ENCODE measurements around the gene FNDC3B. TPM values are rescaled to one million over a fixed set of nuclear protein-coding genes. Genes with fewer than 3 reads are reported as not detected.

The FNDC3B gene
- total RNA-seq, 1 experiment from 2014 or later, result 74.4 TPM

DNA sequence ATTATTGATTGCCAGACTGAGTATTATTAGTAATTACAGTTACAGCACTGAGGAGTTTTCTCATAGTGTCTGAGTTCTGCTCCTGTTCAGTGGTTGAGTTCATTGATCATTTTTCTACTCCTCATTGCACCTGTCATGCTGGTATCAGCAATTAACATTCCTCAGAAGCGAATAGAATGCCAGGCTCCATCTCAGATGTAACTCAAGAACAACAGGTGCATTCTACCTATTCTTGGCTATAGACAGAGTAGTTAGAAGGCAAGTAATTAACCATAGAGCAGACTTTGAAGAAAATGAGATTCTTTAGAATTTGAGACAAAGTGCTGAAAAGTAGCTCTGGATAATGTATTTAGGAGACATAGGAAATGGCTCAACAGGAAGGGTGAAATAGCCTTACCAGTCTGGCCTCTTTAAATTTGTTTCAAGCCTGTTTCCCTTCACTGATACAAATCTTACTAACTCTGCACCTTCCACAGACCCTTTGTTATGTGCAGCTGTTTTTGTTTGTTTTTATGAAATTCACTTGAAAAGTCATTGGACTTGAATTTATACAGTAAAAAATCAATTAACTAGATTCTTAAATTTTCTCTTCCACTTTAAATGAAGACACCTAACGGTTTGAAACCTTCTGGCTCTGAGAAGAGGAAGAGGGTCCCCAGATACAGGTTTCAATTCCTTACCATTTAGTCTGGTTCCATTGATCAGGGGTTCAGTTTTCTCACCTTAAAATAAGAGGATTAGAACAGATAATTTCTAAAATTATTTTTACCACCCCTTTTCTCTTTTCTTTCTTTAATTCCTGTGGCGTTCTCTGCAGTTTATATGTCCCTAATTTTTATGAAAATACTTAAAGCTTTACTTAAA is 109.6 kb downstream of the FNDC3B start:
- no peak for DNase-seq (ENCODE audit: low spot score)

DNA sequence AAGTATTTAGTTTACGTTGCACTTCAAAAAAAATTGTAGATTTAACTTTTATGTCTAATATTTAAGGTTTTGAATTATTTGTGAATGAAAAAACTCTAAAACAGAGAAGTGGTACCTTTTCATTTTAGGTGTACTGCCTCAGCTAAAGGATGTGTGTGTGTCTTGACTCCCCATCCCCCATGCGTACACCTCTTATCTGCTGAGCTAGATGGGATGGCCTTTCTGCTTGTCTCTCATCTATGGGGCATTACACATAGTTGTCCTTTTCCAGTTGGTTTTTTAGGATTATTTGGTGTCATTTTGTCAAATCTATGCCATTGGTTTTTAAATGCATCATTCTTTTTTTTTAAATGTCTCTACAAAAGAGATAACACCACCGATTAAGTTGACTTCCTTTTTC is 110.9 kb downstream of the FNDC3B start:
- no peak for DNase-seq (ENCODE audit: low spot score)

DNA sequence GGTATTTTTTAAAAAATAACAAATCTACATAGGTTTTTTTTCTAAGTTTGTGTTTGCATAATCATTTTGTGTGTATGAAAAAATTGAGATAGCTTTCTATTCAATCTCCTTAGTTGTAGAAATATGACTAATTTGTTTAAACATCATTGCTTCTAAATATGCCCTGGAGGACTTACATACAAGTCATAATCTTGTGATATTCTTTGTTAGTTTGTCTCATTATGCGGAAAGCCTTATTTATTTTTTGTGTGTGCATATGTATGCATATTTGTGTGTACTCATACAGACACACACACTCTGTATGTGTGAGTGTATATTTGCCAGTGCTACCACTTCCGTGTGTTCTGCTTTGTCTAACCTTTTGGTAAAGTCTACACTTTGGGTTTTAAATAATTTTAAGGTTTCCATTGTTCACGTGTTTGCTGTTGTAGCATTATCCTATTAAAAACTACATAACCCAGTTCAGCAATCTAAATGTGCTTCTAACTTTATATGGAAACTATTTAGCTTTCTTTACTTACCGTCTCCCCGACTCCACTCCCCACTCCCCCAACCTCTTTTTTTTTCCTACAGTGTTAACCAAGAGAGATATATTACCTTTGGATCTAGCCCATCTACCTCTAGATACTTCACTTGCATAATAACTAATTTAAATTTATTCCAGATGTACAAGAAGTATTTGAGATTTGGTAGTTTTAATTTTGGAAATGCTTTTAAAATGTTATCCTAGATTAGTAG is 111.7 kb downstream of the FNDC3B start:
- DNase-seq (ENCODE audit: low spot score), result no peak

DNA sequence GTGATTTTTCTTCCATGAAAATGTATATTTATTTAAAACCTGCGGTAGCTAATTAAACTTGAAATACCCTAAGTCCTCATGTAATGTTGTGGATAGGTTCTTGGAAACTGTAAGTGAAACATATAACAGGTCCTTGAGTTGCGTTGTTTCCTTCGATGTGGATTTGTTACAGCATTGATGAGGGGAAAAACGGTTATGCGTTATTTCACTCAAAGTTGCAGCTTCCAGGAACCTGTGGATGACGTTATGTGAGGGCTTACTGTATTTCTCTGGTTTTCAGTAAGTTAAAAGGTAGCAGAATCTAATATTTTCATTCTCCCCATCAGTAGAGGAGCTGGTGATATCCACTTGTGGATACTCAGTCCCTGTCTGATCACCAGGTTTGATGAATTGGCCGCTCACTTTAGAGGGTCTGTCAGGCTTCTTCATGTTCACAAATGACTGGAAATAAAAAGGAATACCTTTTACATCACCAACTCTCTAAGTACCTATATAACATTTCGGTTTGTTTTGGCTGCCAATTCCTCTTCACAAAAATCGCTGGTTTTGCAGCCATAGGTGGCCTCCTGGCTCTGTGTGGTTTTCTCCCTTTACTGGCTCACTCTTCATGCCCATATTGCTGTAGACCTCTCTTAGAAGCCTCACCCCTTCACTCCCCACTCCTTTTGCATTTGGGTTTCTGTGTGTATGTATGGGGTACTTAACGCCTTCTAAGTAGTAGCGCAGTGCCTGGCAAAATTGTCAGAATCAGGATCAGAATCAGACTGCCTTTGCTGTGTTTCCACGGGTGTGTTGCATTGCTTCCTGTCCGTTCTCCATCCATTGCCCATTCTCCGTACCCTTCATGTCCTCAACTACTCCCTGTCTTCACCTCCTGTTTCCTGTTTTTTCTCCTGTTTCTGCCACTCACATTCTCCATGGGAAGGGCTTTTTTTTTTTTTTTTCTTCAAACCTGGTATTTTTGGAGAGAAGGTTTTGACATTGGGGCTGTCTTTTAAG is 112.6 kb downstream of the FNDC3B start:
- no peak for DNase-seq (ENCODE audit: low spot score)

GRCh38 chr3:172152874-172153273 is 113.5 kb downstream of the FNDC3B start:
- peak; percentile 51 for DNase-seq (ENCODE audit: low spot score)

DNA sequence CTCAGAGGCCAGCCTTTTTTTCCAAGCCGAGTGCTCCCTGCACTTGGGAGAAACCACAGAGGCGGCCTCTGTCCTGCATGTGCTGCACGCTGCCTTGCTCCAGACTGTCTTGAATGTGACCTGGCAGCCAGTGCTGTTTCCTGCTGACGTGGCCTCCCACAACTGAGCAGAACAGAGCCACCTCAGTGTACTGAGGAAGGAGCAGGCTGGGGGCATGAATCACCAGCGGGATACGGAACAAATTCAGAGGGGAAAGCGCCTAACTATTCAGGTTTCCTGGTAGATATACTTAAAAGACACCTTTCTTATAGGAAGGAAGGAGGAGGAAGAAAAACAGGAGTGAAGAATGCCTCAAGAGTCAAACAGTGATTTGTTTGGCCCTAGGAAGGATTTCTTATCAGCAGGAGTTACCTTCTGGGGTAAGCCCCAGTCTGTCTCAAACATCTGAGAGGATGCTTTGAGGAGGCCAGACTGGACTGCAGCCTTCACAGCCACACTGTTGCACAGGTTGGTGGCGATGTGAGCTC is 114.0 kb downstream of the FNDC3B start:
- DNase-seq (ENCODE audit: low spot score), result peak; percentile 96

DNA sequence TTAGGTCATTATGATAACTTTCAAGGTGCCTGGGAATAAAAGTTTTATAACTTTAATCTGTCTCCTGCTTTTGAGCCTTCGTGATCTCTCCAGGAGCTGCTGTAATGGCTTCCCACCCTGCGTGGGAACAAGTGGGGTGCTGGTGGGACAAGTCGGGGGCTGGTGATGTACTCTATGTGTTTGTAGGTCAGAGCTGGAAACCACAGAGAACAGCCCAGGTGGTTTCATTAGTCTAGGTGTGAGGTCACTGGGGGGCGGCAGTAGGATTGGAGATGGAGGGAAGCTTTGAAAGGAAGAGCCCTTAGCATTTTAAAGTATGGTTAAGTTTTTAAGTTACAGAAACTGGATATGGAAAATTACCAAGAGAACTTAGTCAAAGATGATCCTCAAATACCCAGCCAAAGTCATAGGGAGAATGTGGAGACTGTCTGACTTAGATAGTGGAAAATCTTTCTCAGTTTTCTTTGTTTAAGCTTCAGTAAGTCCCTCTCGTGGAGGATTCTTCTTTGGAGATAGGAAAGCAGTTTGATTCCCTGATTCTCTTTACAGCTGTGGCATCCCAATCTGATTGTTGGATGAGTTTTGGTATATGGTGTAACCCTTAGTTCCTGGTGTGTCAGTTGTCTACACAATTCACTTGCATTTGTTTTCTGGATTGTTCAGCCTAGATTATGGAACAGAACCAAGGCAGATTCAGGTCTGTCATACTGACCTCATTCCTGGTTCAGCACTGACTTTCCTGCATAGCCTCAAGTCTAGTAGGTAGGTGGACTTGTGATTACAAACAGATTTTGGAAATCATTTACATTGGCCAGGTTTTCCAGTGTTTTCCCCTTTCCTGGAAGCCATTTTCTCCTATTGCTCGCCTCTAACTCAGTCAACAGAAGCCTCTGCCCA is 115.6 kb downstream of the FNDC3B start:
- DNase-seq (ENCODE audit: low spot score), result no peak

- no peak for DNase-seq (ENCODE audit: low spot score)
These were observed 116.7 kb downstream of the FNDC3B start for GRCh38 chr3:172155897-172156585.

GRCh38 chr3:172156586-172156955 is 117.2 kb downstream of the FNDC3B start:
- no peak for DNase-seq (ENCODE audit: low spot score)

GRCh38 chr3:172157564-172158258 is 118.3 kb downstream of the FNDC3B start:
- no peak for DNase-seq (ENCODE audit: low spot score)

GRCh38 chr3:172158741-172159140 is 119.4 kb downstream of the FNDC3B start:
- no peak for DNase-seq (ENCODE audit: low spot score)

DNA sequence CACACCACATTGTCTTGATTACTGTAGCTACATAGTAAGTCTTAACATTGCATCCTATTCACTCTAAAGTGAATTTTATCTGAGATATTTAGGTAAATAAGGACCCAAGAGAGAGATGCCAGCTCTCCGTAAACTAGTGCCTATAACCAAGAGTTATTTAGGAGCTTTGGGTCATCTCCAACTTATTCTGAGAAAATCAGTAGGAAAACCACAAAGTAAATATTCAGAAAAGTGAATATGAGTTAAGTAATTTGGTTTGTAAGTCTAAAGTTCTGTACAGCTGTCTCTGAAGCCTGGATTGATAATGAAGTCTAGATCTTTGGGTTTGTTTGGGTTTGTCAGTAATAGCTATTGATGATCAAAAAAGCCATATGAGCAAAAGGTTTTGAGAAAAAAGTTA is 120.0 kb downstream of the FNDC3B start:
- DNase-seq (ENCODE audit: low spot score), result no peak

DNA sequence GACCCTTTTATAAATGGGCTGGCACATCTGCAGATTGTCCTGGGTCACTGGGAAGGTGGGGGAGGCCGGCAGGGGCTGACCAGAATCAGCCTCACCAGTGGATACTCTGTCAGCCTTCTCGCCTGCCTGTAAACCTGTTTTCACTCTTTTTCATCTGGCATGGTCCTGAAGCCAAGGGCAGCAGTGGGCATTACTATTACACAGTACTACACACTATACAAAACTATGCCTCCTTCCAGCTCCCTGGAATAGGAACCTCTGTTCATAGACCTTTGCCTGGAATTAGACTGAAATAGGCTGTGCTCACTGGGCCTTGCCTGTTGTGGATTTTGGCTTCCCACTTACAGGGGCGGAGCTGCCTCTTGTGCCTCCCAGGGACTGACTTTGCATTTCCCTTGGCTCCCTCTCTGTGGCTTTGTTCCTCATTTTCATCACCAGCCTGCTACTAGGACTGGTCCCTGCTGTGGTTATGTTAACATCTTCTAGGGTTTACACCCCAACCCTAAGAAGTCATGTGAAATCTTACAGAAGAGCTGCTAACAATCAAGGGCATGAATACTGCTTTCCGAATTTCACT is 120.7 kb downstream of the FNDC3B start:
- no peak for DNase-seq (ENCODE audit: low spot score)

- DNase-seq (ENCODE audit: low spot score), result no peak
These were observed 121.9 kb downstream of the FNDC3B start for GRCh38 chr3:172161133-172161789.

DNA sequence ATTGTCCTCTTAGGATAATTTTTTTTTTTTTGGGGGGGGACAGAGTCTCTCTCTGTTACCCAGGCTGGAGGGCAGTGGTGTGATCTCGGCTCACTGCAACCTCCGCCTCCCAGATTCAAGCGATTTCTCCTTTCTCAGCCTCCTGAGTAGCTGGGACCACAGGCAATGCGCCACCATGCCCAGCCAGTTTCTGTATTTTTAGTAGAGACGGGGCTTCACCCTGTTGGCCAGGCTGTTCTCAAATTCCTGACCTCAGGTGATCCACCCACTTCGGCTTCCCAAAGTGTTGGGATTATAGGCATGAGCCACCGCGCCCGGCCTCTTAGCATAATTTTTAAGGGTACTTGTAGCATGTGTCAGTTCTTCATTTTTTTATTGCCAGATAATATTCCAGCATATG is 122.6 kb downstream of the FNDC3B start:
- DNase-seq (ENCODE audit: low spot score), result no peak

GRCh38 chr3:172163320-172163719 is 123.9 kb downstream of the FNDC3B start:
- no peak for DNase-seq (ENCODE audit: low spot score)

- no peak for DNase-seq (ENCODE audit: low spot score)
These were observed 125.4 kb downstream of the FNDC3B start for GRCh38 chr3:172164620-172165362.

- DNase-seq (ENCODE audit: low spot score), result no peak
These were observed 126.9 kb downstream of the FNDC3B start for GRCh38 chr3:172166261-172166660.

All from A172 (cell line).